ENCODE measurements around the gene PIR. TPM values are rescaled to one million over a fixed set of nuclear protein-coding genes. Genes with fewer than 3 reads are reported as not detected.

The PIR gene
- 9.3 and 18.3 TPM in 2 replicates for total RNA-seq

DNA sequence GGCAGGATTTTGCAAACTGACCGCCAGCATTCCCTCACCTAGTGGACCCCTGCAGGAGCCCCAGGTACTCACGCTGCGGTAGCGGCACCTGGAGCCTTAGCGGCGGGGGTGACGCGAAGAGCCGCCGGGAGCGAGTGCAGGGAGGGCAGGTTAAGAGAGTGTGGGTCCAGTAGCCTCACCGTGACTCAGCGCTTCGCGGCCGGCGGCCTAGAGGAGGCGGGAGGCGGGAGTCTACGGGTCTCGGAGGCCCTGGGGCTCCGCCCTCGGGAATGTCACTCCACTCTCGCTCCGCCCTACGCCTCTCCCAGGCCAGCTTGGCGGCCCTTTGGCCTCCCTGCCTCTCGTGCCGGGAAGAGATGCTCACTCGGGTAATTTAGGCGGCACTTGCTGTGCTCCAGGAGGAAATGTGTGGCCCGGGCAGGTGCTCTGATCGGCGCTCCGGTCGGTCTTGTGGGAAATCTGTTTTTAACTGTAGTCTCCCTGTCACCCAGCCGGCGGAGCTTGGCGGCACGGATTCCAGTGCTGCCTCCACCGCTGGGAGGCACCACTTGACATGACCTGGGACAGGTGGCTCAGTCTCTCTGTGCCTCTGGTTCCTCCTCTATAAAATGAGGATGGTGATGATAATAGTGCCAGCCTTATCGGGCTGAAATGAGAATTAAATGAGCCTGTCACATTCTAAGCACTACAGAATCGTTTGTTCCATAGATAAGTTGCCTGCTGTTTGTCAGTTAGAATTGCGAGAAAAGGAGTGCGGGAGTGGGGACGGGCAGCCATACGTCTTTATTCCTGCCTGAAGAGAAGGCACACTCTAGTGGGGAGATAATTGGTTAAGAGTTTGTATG, at the start of gene PIR:
TSS of gene PIR (minus strand) at position 216 of the 845 bp plus-strand sequence. CDS start 2,076 bp downstream, outside the sequence.

DNA sequence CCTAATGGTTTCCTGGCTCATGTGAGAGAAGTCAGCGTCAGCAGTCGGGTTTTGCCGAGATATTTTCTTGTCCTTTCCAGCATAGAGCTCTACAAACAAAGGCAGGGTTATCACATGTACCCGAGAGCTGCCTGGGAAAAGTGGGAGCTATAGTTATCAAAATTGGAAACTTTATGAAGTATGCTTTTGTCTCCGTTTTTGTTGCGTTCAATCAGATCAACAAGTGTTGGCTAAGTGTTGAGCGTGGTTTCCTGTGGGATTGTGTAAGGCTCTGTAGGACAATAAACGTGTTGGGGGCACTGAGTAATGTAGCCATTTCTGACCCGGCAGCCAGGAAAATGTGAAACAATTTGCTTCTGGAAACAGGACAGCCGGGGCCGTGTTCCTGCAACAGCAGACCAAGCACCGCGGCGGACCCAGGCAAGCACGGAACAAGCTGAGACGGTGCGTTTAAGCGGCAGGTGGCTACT, 7.4 kb upstream of the PIR start, which contains the start of gene BMX:
TSS of gene BMX (plus strand) at position 311 of the 470 bp plus-strand sequence. CDS start 7,547 bp downstream, outside the sequence.

DNA sequence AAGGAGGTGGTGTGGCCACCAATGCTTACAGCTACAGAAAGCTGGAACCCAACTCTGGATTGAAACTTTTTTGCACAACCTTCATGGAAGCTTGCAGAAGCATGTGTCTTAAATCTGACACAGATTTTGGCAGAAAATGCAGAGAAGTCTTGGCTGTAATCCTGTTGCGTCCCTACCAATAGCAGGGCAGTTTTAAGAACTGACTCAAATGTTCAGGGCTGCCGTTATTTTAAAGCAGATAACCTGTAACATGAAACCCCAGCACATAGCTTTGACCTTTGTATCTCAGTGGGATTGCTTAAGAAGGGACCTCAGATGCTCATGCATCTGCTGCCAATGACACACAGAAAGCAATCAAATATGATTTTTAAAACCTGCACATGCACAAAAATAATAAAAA, 108.8 kb downstream of the PIR start, which contains the start of gene VEGFD:
TSS of gene VEGFD (minus strand) at position 110 of the 400 bp plus-strand sequence. CDS start 467 bp downstream, outside the sequence.

DNA sequence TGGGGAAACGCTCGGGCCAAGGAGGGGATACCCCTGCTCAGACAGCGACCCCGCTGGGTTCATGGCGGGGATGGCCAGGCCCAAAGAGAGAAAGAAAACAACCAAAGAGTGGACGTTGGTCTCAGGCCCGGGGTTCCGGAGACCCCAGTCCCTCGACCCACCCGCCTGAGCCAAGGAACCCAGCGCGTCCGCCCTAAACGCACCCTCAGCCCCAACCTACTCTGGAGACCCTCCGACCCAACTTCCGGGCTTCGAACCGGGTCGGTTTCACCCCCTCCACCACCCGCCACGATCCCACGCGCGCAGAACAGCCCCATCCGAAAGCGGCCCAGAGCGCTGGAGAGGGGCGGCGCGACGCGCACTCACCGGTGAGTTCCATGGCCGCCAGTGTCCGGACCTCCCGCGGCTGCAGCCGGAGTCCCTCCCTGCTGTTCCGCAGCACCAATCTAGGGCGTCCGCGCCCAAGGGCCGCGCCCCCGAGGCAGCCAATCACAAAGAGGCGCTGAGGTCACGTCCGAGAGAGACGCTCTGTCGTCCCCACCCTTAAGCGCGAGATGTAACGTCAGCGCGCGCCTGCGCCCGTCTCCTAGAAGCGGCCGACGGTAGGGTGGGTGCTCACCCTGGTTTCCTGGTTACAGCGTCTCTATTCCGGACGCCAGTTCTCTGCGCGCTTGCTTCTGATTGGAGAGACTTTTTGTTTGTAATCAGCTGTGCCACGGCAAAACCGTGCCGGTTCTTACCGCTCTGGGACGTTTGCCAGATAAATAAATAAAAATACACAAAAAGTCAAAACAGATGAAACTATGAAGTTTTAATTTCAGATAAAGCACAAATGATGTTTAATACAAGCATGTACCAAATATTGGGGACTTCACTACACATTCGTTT, 157.8 kb downstream of the PIR start, which contains the start of gene PIGA:
TSS of gene PIGA (minus strand) at position 389 of the 888 bp plus-strand sequence. CDS start 3,593 bp downstream, outside the sequence.

Other genes starting within 250 kb of the PIR start
- gene ASB9, start 223.2 kb downstream of the PIR start, total RNA-seq = 0.09 and 1.4 TPM in 2 replicates
- gene ASB11, start 177.7 kb downstream of the PIR start, total RNA-seq = not detected in 2 replicates
- 3.2 and 4.7 TPM in 2 replicates for gene PIGA, start 157.8 kb downstream of the PIR start, total RNA-seq
- gene VEGFD, start 108.9 kb downstream of the PIR start, total RNA-seq = 0.63 and 3.2 TPM in 2 replicates
- not detected in 2 replicates for gene BMX, start 7.5 kb upstream of the PIR start, total RNA-seq
- gene ACE2, start 107.6 kb upstream of the PIR start, total RNA-seq = under 0.01 TPM in 1 of 2 replicates, not detected in the other
- gene CLTRN, start 171.5 kb upstream of the PIR start, total RNA-seq = 0.26 and 0.32 TPM in 2 replicates
- 5.2 and 8.5 TPM in 2 replicates for gene CA5B, start 244.9 kb upstream of the PIR start, total RNA-seq